ENCODE measurements around the gene SRSF12. TPM values are rescaled to one million over a fixed set of nuclear protein-coding genes. Genes with fewer than 3 reads are reported as not detected.

The SRSF12 gene
- total RNA-seq, 4 donors from 2014 or later = 0.49 TPM; not detected in 3

DNA sequence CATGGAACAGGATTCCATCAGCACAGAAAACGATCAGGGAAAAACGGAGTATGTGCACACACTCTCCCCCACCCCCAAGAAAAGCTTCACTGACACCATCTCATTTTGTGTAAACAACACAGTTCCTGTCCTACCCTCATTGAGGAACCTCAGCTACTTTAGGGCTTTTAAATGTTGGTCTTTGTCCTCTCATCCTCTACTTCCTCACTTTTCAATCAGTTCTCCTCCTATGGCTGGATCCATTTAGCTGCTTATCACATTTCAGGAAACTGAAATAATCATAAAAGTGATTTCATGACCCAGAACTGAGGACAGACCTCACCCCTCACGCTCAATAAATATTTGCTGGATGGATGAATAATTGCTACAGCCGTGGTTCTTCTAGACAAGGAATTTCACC is 70.4 kb downstream of the SRSF12 start:
- TF ChIP-seq, protein P1, sequence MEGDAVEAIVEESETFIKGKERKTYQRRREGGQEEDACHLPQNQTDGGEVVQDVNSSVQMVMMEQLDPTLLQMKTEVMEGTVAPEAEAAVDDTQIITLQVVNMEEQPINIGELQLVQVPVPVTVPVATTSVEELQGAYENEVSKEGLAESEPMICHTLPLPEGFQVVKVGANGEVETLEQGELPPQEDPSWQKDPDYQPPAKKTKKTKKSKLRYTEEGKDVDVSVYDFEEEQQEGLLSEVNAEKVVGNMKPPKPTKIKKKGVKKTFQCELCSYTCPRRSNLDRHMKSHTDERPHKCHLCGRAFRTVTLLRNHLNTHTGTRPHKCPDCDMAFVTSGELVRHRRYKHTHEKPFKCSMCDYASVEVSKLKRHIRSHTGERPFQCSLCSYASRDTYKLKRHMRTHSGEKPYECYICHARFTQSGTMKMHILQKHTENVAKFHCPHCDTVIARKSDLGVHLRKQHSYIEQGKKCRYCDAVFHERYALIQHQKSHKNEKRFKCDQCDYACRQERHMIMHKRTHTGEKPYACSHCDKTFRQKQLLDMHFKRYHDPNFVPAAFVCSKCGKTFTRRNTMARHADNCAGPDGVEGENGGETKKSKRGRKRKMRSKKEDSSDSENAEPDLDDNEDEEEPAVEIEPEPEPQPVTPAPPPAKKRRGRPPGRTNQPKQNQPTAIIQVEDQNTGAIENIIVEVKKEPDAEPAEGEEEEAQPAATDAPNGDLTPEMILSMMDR (IDR thresholded peaks at IDR 0.05) = no peak
- TF ChIP-seq POLR2A (IDR thresholded peaks at IDR 0.05) = no peak
- intact Hi-C loops (cut with DNase I; ENCODE audit: low total_unique reads) = no loop called here
- DNase-seq (ENCODE audit: low spot score in 2 of 2) = no peak
- no peak overlapping the region for H3K4me3 ChIP-seq (ENCODE audit: low read depth, poor library complexity, severe bottlenecking)
- 75 to 76% methylated on average over 4 of the region's 4 CpGs for WGBS, 2 donors

Other genes with a start within 250 kb of the SRSF12 start
- gene RNGTT, start 154.5 kb downstream of the SRSF12 start, total RNA-seq = 10 to 100 TPM in 3 of 4 donors, 1 to 10 TPM in 1; 9.3 to 12.0 (median 11.1) TPM
- gene PNRC1, start 37.3 kb downstream of the SRSF12 start, total RNA-seq = 100 to 1,000 TPM; 197 to 362 (median 260) TPM
- 10 to 100 TPM; 10.6 to 19.4 (median 15.7) TPM for gene PM20D2, start 28.0 kb upstream of the SRSF12 start, total RNA-seq
- under 1 TPM in 3 of 4 donors, not detected in 1; 0.17 to 0.86 (median 0.39) TPM for gene GABRR1, start 99.3 kb upstream of the SRSF12 start, total RNA-seq
- gene GABRR2, start 197.2 kb upstream of the SRSF12 start, total RNA-seq = under 1 TPM in 2 of 4 donors, not detected in 2; 0.27 to 0.62 TPM
- 10 to 100 TPM; 15.9 to 26.7 (median 22.6) TPM for gene UBE2J1, start 234.7 kb upstream of the SRSF12 start, total RNA-seq

Measured in lower leg skin (tissue), 4 donors.